22Rv1 (cell line): ENCODE measurements around the gene MALRD1.

Experiments used
- CTCF ChIP-seq: fragments of 450-650 bp; IDR thresholded peaks from 2 replicates; pipeline ENCODE4 v1.5.1; 2017; ENCODE audit warnings: mild to moderate bottlenecking
- ZFX ChIP-seq: fragments of 450-650 bp; IDR thresholded peaks from 2 replicates; pipeline ENCODE4 v1.6.1; 2017; ENCODE audit warnings: antibody characterized with exemption, borderline replicate concordance

- no peak for TF ChIP-seq CTCF
- no peak for TF ChIP-seq ZFX
These were observed 201.9 kb downstream of the MALRD1 start for GRCh38 chr10:19250546-19250945.
